Lower leg skin (tissue), 3 donors: ENCODE measurements around the gene SNX6.

ENCODE experiments used
- POLR2A ChIP-seq, 2 donors: fragments of 450-650 bp; IDR thresholded peaks; one replicate each; pipeline ENCODE4 v1.6.1; 2016 to 2017; ENCODE audit warnings: antibody characterized with exemption in 2 of 2, mild to moderate bottlenecking in 1 of 2, moderate library complexity in 1 of 2
- TF ChIP-seq, protein P1 (sequence below), 3 donors: fragments of 450-650 bp; IDR thresholded peaks; one replicate each; pipeline ENCODE4 v1.5.1; 2016; ENCODE audit warnings: antibody characterized with exemption in 3 of 3, mild to moderate bottlenecking in 3 of 3, moderate library complexity in 2 of 3

DNA sequence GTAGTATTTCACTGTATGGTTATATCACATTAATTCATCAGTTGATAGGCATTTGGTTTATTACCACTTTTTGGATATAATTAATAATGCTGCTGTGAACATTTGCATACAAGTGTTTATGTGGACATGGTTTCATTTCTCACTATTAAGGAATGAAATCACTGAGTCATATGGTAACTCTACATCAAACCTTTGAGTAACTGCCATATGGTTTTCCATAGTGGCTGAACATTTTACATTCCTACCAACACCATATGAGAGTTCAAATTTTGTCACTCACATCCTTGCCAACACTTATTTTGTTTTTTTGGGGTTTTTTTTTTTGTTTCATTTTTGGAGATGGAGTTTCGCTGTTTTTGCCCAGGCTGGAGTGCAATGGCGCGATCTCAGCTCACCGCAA, 60.2 kb downstream of the SNX6 start:
- TF ChIP-seq POLR2A (IDR thresholded peaks at IDR 0.05) = no peak
- TF ChIP-seq, protein P1, sequence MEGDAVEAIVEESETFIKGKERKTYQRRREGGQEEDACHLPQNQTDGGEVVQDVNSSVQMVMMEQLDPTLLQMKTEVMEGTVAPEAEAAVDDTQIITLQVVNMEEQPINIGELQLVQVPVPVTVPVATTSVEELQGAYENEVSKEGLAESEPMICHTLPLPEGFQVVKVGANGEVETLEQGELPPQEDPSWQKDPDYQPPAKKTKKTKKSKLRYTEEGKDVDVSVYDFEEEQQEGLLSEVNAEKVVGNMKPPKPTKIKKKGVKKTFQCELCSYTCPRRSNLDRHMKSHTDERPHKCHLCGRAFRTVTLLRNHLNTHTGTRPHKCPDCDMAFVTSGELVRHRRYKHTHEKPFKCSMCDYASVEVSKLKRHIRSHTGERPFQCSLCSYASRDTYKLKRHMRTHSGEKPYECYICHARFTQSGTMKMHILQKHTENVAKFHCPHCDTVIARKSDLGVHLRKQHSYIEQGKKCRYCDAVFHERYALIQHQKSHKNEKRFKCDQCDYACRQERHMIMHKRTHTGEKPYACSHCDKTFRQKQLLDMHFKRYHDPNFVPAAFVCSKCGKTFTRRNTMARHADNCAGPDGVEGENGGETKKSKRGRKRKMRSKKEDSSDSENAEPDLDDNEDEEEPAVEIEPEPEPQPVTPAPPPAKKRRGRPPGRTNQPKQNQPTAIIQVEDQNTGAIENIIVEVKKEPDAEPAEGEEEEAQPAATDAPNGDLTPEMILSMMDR (IDR thresholded peaks at IDR 0.05) = no peak
